H1 (cell line): ENCODE measurements around the gene ACRV1. TPM values are rescaled to one million over a fixed set of nuclear protein-coding genes. Genes with fewer than 3 reads are reported as not detected.

Source experiments
- CTCF ChIA-PET: fragments of 300-600 bp; sonication (Branson Sonifier 250); formaldehyde crosslinking; loops from one replicate; lab custom pipeline; 2021; ENCODE audit not compliant: partially characterized antibody; lab: Charles Lee
- POLR2A ChIA-PET: fragments of 300-600 bp; sonication (Branson Sonifier 250); formaldehyde crosslinking; loops from one replicate; lab custom pipeline; 2021; ENCODE audit warnings: inconsistent platforms; ENCODE audit not compliant: partially characterized antibody; lab: Charles Lee
- DNase-seq, 2 experiments: peaks; one replicate each; pipeline versions ENCODE4 v3.0.0 to v3.0.0-alpha.2; 2010 to 2022; ENCODE audit warnings: low spot score in 2 of 2, low read depth in 1 of 2, mixed read lengths in 1 of 2
- FAIRE-seq: peaks from 2 replicates; lab custom pipeline; 2011; peaks lifted over from hg19 to GRCh38; lab: Jason Lieb, UNC
- H2AFZ ChIP-seq: 2 replicates; pipeline ENCODE4 v1.8.1; 2012; ENCODE audit warnings: low read length, inconsistent platforms
- H2AK5ac ChIP-seq: 2 replicates; pipeline ENCODE4 v1.6.1; 2013; ENCODE audit warnings: low read depth, low read length
- H2BK120ac ChIP-seq: replicated peaks from 2 replicates; pipeline ENCODE3; 2013; ENCODE audit warnings: low read depth, low read length, inconsistent platforms
- H2BK12ac ChIP-seq: 2 replicates; pipeline ENCODE4 v1.6.1; 2013; ENCODE audit warnings: low read depth, low read length
- H2BK15ac ChIP-seq: 2 replicates; pipeline ENCODE4 v1.6.1; 2013; ENCODE audit warnings: low read length
- H2BK20ac ChIP-seq: 2 replicates; pipeline ENCODE4 v1.6.1; 2013; ENCODE audit warnings: low read length
- H2BK5ac ChIP-seq: 2 replicates; pipeline ENCODE4 v1.6.1; 2013; ENCODE audit warnings: low read depth, low read length
- H3K14ac ChIP-seq: 2 replicates; pipeline ENCODE4 v1.6.1; 2013; ENCODE audit warnings: inconsistent platforms; ENCODE audit not compliant: insufficient read length
- H3K18ac ChIP-seq: 2 replicates; pipeline ENCODE4 v1.6.1; 2013; ENCODE audit warnings: low read length; ENCODE audit errors: extremely low read depth
- H3K23ac ChIP-seq: 2 replicates; pipeline ENCODE4 v1.6.1; 2013; ENCODE audit warnings: inconsistent platforms; ENCODE audit not compliant: insufficient read length
- H3K23me2 ChIP-seq: 2 replicates; pipeline ENCODE4 v1.6.1; 2013; ENCODE audit warnings: low read depth, low read length
- H3K27ac ChIP-seq: 2 replicates; pipeline ENCODE4 v1.6.1; 2011; ENCODE audit warnings: low read depth, low read length, inconsistent platforms
- H3K27me3 ChIP-seq, 4 experiments: replicated peaks in 1 of 4; 1 replicate in 1 of 4; 2 replicates in 3 of 4; pipeline versions ENCODE4 v1.6.1 to v1.8.1; 2011 to 2013; ENCODE audit warnings: low read length in 3 of 4, mild to moderate bottlenecking in 3 of 4, inconsistent platforms in 2 of 4, mixed read lengths in 2 of 4, moderate library complexity in 1 of 4; ENCODE audit not compliant: control insufficient read depth in 3 of 4, insufficient read depth in 3 of 4; ENCODE audit errors: extremely low read depth in 1 of 4
- H3K36me3 ChIP-seq, 4 experiments: 2 replicates each; pipeline versions ENCODE4 v1.6.1 to v1.8.1; 2011 to 2013; ENCODE audit warnings: mild to moderate bottlenecking in 4 of 4, low read length in 3 of 4, moderate library complexity in 2 of 4, control low read depth in 1 of 4, inconsistent platforms in 1 of 4; ENCODE audit not compliant: insufficient read depth in 4 of 4, control insufficient read depth in 2 of 4
- H3K4ac ChIP-seq: replicated peaks from 2 replicates; pipeline ENCODE3; 2013; ENCODE audit warnings: low read length, low read depth, mixed read lengths, inconsistent platforms; ENCODE audit not compliant: insufficient read length
- H3K4me1 ChIP-seq, 4 experiments: replicated peaks in 1 of 4; 1 replicate in 1 of 4; 2 replicates in 3 of 4; pipeline versions ENCODE4 v1.6.1 to v1.8.1; 2011 to 2013; ENCODE audit warnings: low read length in 3 of 4, inconsistent platforms in 2 of 4, mixed read lengths in 1 of 4; ENCODE audit not compliant: insufficient read depth in 4 of 4, control insufficient read depth in 3 of 4
- H3K4me2 ChIP-seq, 2 experiments: 2 replicates each; pipeline versions ENCODE4 v1.6.1 to v1.8.1; 2011 to 2013; ENCODE audit warnings: low read depth in 2 of 2, low read length in 2 of 2, control low read depth in 1 of 2, inconsistent platforms in 1 of 2, mild to moderate bottlenecking in 1 of 2; ENCODE audit not compliant: insufficient read depth in 1 of 2
- H3K4me3 ChIP-seq, 4 experiments: fragments of 200-600, 300-600 bp in 1 of 4; sonication (generic), shearing (Covaris generic), sonication (Bioruptor Twin) in 1 of 4; 2 replicates each; pipeline versions ENCODE4 v1.5.1 to v1.8.1; 2011 to 2016; ENCODE audit warnings: low read length in 4 of 4, low read depth in 3 of 4, control low read depth in 2 of 4, inconsistent platforms in 2 of 4, mild to moderate bottlenecking in 2 of 4, mixed read lengths in 1 of 4, moderate library complexity in 1 of 4; ENCODE audit not compliant: insufficient read depth in 2 of 4; ENCODE audit errors: extremely low read depth in 1 of 4
- H3K56ac ChIP-seq: replicated peaks from 2 replicates; pipeline ENCODE3; 2013; ENCODE audit warnings: low read depth, mild to moderate bottlenecking, mixed read lengths, low read length, inconsistent platforms; ENCODE audit not compliant: insufficient read length
- H3K79me1 ChIP-seq: 2 replicates; pipeline ENCODE4 v1.6.1; 2013; ENCODE audit warnings: low read depth, low read length, control low read depth
- H3K79me2 ChIP-seq, 2 experiments: 2 replicates each; pipeline versions ENCODE4 v1.6.1 to v1.8.1; 2012 to 2013; ENCODE audit warnings: low read length in 2 of 2, mild to moderate bottlenecking in 2 of 2, inconsistent platforms in 1 of 2; ENCODE audit not compliant: insufficient read depth in 2 of 2, control insufficient read depth in 1 of 2
- H3K9ac ChIP-seq, 4 experiments: replicated peaks in 1 of 4; 1 replicate in 1 of 4; 2 replicates in 3 of 4; pipeline versions ENCODE4 v1.6.1 to v1.8.1; 2011 to 2013; ENCODE audit warnings: low read depth in 3 of 4, low read length in 3 of 4, control low read depth in 2 of 4, mild to moderate bottlenecking in 2 of 4, moderate library complexity in 2 of 4, inconsistent platforms in 1 of 4; ENCODE audit errors: extremely low read depth in 1 of 4
- H3K9me3 ChIP-seq, 2 experiments: 2 replicates each; pipeline versions ENCODE4 v1.6.1 to v1.8.1; 2012 to 2013; ENCODE audit warnings: mild to moderate bottlenecking in 2 of 2, moderate library complexity in 2 of 2, control low read depth in 1 of 2, inconsistent platforms in 1 of 2, low read depth in 1 of 2, low read length in 1 of 2, mixed read lengths in 1 of 2; ENCODE audit not compliant: insufficient read depth in 2 of 2
- H4K20me1 ChIP-seq, 2 experiments: replicated peaks in 1 of 2; 2 replicates each; pipeline versions ENCODE3 to v1.8.1; 2011 to 2013; ENCODE audit warnings: inconsistent platforms in 2 of 2, low read length in 2 of 2, mild to moderate bottlenecking in 1 of 2; ENCODE audit not compliant: insufficient read depth in 2 of 2, control insufficient read depth in 1 of 2
- H4K5ac ChIP-seq: 2 replicates; pipeline ENCODE4 v1.6.1; 2013; ENCODE audit warnings: low read length, low read depth, mixed read lengths, inconsistent platforms; ENCODE audit not compliant: insufficient read length
- H4K8ac ChIP-seq: 2 replicates; pipeline ENCODE4 v1.8.0; 2013; ENCODE audit warnings: mild to moderate bottlenecking, moderate library complexity, low read length, inconsistent platforms; ENCODE audit not compliant: insufficient read depth; ENCODE audit errors: extremely low read depth
- H4K91ac ChIP-seq: replicated peaks from 2 replicates; pipeline ENCODE3; 2013; ENCODE audit warnings: low read length, mixed read lengths, inconsistent platforms; ENCODE audit not compliant: insufficient read length
- CHD1 ChIP-seq: IDR thresholded peaks from 2 replicates; pipeline ENCODE4 v1.6.1; 2012; ENCODE audit warnings: low read depth, low read length, improper control_type of control experiment
- CHD2 ChIP-seq: IDR thresholded peaks from 2 replicates; pipeline ENCODE4 v1.6.1; 2012; ENCODE audit warnings: low read length, improper control_type of control experiment
- CREB1 ChIP-seq: IDR thresholded peaks from 2 replicates; pipeline ENCODE4 v1.6.1; 2012; ENCODE audit warnings: inconsistent platforms
- EZH2 ChIP-seq: fragments of 200-600 bp; sonication (generic); IDR thresholded peaks from 2 replicates; pipeline ENCODE4 v1.7.1; 2012; ENCODE audit warnings: low read depth, mild to moderate bottlenecking, moderate library complexity, low read length, inconsistent platforms; ENCODE audit not compliant: severe bottlenecking
- HDAC6 ChIP-seq: IDR thresholded peaks from one replicate; pipeline ENCODE4 v1.7.1; 2012; ENCODE audit warnings: low read depth, mild to moderate bottlenecking, inconsistent platforms, low read length, moderate library complexity
- PHF8 ChIP-seq: fragments of 200-600 bp; sonication (generic); conservative IDR thresholded peaks from 2 replicates; pipeline ENCODE4 v1.7.1; 2012; ENCODE audit warnings: low read depth, mild to moderate bottlenecking, inconsistent platforms, low read length, moderate library complexity
- RFX5 ChIP-seq: IDR thresholded peaks from 2 replicates; pipeline ENCODE4 v1.6.1; 2011; ENCODE audit warnings: low read depth, low read length, improper control_type of control experiment, borderline replicate concordance
- SAP30 ChIP-seq: fragments of 300-600 bp; sonication (generic); IDR thresholded peaks from 2 replicates; pipeline ENCODE4 v1.7.1; 2012; ENCODE audit warnings: low read length, moderate library complexity, mild to moderate bottlenecking, inconsistent platforms; ENCODE audit not compliant: insufficient read depth, insufficient replicate concordance
- SIN3A ChIP-seq, 2 experiments: IDR thresholded peaks in 1 of 2; conservative IDR thresholded peaks in 1 of 2; 2 replicates each; pipeline ENCODE4 v1.6.1; 2011 to 2012; ENCODE audit warnings: low read length in 2 of 2, improper control_type of control experiment in 1 of 2, low read depth in 1 of 2, mild to moderate bottlenecking in 1 of 2
- SP1 ChIP-seq: IDR thresholded peaks from 2 replicates; pipeline ENCODE4 v1.6.1; 2011; ENCODE audit warnings: low read depth, low read length
- TCF12 ChIP-seq: IDR thresholded peaks from 2 replicates; pipeline ENCODE4 v1.6.1; 2011; ENCODE audit warnings: low read depth, mild to moderate bottlenecking, low read length
- TEAD4 ChIP-seq: IDR thresholded peaks from 2 replicates; pipeline ENCODE4 v1.6.1; 2012; ENCODE audit warnings: low read depth, low read length, inconsistent platforms, mixed read lengths
- WGBS, 2 experiments: shearing (Covaris generic) in 1 of 2; methylation state at CpG; one replicate each; pipeline versions ENCODE4 v1.1.6 to v1.1.7; 2013 to 2015; ENCODE audit warnings: low lambda C conversion rate in 2 of 2, mixed read lengths in 2 of 2, inconsistent platforms in 1 of 2, low coverage in 1 of 2, missing lambda C conversion rate in 1 of 2; ENCODE audit not compliant: insufficient replicate concordance in 2 of 2, insufficient coverage in 1 of 2, insufficient read length in 1 of 2; ENCODE audit errors: extremely low coverage in 1 of 2, missing lambda C conversion rate in 1 of 2; 5-methylcytosine and 5-hydroxymethylcytosine counted together
- polyA plus RNA-seq, 7 experiments: library from polyadenylated mRNA; depleted of rRNA in 3 of 7; stranded (reverse) in 5 of 7; unstranded in 2 of 7; fragments of >200 nt in 5 of 7; fragments of 200-250 nt in 2 of 7; gene quantifications; 1 replicate in 5 of 7; 2 replicates in 1 of 7; 4 replicates in 1 of 7; pipeline versions ENCODE4 v1.2.1 to v1.2.3, GENCODE V29; 2011 to 2013; ENCODE audit warnings: missing spikeins in 2 of 7, mixed read lengths in 2 of 7
- total RNA-seq: library from RNA; stranded (reverse); fragmentation: NEBNext Ultra II Directional; extraction: Animal tissue kit (Norgen Biotek cat#: 25700); gene quantifications from 2 replicates; pipeline ENCODE4 v1.2.1, GENCODE V29; 2021
- TF ChIP-seq, protein P1 (sequence below): IDR thresholded peaks from 2 replicates; pipeline ENCODE4 v1.6.1; 2012; ENCODE audit warnings: inconsistent platforms
- TF ChIP-seq, protein P2 (sequence below): IDR thresholded peaks from 2 replicates; pipeline ENCODE4 v1.6.1; 2012; ENCODE audit warnings: inconsistent platforms

ACRV1 gene
- total and polyA plus RNA-seq, 2 of the 8 experiments (the other 6 are each of a cell fraction or from before 2014, with no cell fraction given) = 0.06 TPM; not detected in 1

DNA sequence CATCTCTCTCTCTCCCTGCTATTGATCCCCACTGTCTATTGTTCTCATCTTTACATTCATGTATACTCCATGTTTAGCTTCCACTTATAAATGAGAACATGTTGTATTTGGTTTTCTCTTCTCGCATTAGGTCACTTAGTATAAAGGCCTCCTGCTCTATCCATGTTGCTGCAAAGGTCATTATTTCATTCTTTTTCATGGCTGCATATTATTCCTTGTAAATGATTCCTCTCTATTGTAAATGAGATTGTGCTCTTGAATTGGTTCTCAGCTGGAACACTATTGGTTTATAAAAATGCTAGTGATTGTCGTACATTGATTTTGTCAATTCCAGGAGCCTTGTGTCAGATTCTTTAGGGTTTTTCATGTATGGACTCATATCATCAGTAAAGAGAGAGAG is 13.5 kb downstream of the ACRV1 start:
- Histone ChIP-seq H3K27ac (no peak overlapping the region), H2BK5ac (no peak overlapping the region), H3K14ac (no peak overlapping the region), H2BK120ac (no peak overlapping the region), H3K4me2 (no peak overlapping the region), H4K20me1 (peaks cover 0 to 2% of the 10 kb centered on the region in 2 experiments), H4K91ac (no peak overlapping the region), H4K5ac (no peak overlapping the region), H2BK15ac (no peak overlapping the region), H3K9me3 (no peaks in the 10 kb centered on the region), H3K9ac (no peak overlapping the region), H3K18ac (no peak overlapping the region), H3K79me1 (no peaks in the 10 kb centered on the region), H2BK20ac (no peak overlapping the region), H3K4ac (no peak overlapping the region), H3K4me1 (no peaks in the 10 kb centered on the region), H3K27me3 (no peaks in the 10 kb centered on the region), H3K4me3 (no peak overlapping the region), H2BK12ac (no peak overlapping the region), H3K36me3 (peaks cover 5 to 26% (median 8%) of the 10 kb centered on the region in 4 experiments; a peak in 7 of 8 replicates), H2AFZ (no peak overlapping the region), H4K8ac (no peak overlapping the region), H3K79me2 (peaks cover 0 to 37% of the 10 kb centered on the region in 2 experiments; a peak in 2 of 4 replicates), H3K23me2 (no peaks in the 10 kb centered on the region), H3K23ac (no peak overlapping the region), H3K56ac (no peak overlapping the region), H2AK5ac (no peak overlapping the region)
- DNase-seq (no peak), FAIRE-seq (no peak)
- POLR2A ChIA-PET = no interaction called here
- WGBS, 2 experiments = 92% methylated on average over 2 of the region's 2 CpGs; no CpG with 5 or more reads in 1 of the 2 experiments
- CTCF ChIA-PET = interaction anchor here (1.2 to 6.1 kb wide), 2 partner anchors 14 to 36 kb away, joined by 4 to 45 read pairs; partner anchors contain the start of gene ACRV1
- TF ChIP-seq, protein P1, sequence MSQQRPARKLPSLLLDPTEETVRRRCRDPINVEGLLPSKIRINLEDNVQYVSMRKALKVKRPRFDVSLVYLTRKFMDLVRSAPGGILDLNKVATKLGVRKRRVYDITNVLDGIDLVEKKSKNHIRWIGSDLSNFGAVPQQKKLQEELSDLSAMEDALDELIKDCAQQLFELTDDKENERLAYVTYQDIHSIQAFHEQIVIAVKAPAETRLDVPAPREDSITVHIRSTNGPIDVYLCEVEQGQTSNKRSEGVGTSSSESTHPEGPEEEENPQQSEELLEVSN = no peak
- no peak for TF ChIP-seq TCF12
- TF ChIP-seq PHF8 = no peak
- TF ChIP-seq CHD2 = no peak
- no peak for TF ChIP-seq EZH2
- no peak for TF ChIP-seq SAP30
- no peak for TF ChIP-seq HDAC6
- TF ChIP-seq, protein P2, sequence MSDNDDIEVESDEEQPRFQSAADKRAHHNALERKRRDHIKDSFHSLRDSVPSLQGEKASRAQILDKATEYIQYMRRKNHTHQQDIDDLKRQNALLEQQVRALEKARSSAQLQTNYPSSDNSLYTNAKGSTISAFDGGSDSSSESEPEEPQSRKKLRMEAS = no peak
- no peak for TF ChIP-seq RFX5
- TF ChIP-seq CREB1 = no peak
- TF ChIP-seq TEAD4 = no peak
- no peak for TF ChIP-seq SP1
- TF ChIP-seq SIN3A (conservative IDR thresholded peaks at IDR 0.05 in 1 of 2, IDR thresholded peaks at IDR 0.05 in 1 of 2; ENCODE audit: low read depth in 1 of 2, low read length in 2 of 2) = no peak
- TF ChIP-seq CHD1 = no peak
